T follicular helper cell (primary cell): ENCODE data around the gene CNGB1.
"Not testable (repeated sequence)": the region's sequence is repeated elsewhere in the genome, so short reads cannot be mapped to it uniquely, and the experiment has no call there.

ENCODE experiments used
- DNase-seq: peaks from one replicate; pipeline ENCODE4 v3.0.0-alpha.2; 2020; ENCODE audit warnings: low read depth

CNGB1 gene

GRCh38 chr16:57997176-57997527, 26.2 kb upstream of the CNGB1 start:
- no peak for DNase-seq

DNA sequence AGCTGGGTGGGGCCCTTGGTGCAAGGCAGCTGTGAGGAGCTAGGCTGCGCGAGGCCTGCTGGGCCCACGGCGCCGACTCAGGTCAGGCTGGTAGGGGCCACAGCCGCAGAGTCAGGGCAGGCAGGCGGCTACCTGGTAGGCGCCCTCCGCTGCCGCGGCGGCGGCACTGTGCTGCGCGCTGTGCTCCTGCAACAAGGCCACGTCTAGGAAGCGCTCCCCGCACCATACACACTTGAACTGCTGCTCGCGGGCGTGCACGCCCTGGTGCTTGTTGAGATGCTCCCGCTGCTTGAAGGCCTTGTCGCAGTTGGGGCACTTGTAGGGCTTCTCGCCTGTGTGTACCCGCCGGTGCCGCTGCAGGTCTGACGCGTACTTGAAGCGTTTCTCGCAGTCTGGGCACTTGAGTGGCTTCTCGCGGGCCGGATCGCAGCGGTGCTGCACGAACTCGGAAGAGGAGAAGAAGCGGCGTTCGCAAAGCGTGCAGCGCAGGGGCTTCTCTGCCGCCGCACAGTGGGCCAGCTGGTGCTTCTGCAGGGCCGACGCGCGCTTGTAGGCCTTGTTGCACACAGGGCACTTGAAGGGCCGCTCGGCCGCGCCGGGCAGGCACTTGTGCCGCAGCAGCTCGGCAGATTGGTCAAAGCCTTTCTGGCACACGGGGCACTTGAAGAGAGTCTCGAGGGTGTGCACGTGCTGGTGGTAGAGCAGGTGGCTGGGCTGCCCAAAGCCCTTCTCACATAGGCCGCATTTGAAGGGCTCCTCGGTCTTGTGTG, 25.7 kb upstream of the CNGB1 start:
- DNase-seq: no peak

GRCh38 chr16:57995721-57996405, 24.9 kb upstream of the CNGB1 start:
- no peak for DNase-seq

- no peak for DNase-seq
Measured at GRCh38 chr16:57994778-57995177, 23.9 kb upstream of the CNGB1 start.

GRCh38 chr16:57994361-57994760, 23.4 kb upstream of the CNGB1 start:
- DNase-seq: no peak

DNA sequence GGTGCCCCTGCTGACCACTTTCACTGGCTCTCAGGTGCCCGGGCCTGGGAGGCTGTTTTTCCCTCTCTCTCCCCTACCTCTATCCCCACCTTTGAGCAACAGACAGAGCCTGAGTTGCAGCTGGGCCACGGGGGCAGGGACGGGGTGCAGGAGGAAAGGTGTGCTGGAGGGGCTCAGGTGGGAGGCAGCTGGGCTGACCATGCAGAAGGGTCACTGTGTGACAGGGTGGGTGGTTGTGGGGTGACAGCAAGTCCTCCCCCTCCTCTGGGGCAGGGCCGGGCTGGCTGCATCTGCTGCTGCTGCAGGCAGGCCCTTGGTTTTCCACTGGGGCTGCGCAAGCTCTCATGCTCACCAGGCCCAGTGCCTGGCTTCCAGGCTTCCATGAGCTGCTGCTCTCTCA, 23.0 kb upstream of the CNGB1 start:
- no peak for DNase-seq

DNA sequence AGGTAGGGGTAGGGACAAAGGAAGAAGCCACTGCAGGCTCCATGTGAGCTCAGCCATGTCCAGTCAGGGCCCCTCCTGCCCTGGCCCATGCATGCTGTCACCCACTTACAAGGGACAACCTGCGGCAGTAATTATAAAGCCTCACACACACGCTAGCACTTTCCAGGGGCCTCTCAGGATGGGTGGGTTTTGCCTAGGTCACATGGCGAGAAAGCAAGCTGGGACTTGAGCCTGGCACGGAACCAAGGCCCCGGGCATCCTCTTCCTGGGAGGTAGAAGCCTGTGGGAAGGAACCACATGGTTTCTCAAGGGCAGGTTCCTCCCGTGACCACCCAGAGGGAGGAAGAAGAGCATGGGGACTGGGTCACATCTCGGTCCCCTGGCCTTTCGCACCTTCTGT, 22.5 kb upstream of the CNGB1 start:
- DNase-seq: no peak

GRCh38 chr16:57992084-57992483, 21.2 kb upstream of the CNGB1 start:
- no peak for DNase-seq

- no peak for DNase-seq
Measured at GRCh38 chr16:57991551-57992059, 20.7 kb upstream of the CNGB1 start.

GRCh38 chr16:57988929-57989328, 18.0 kb upstream of the CNGB1 start:
- DNase-seq: no peak

- no peak for DNase-seq
Measured at GRCh38 chr16:57987441-57988177, 16.7 kb upstream of the CNGB1 start.

DNA sequence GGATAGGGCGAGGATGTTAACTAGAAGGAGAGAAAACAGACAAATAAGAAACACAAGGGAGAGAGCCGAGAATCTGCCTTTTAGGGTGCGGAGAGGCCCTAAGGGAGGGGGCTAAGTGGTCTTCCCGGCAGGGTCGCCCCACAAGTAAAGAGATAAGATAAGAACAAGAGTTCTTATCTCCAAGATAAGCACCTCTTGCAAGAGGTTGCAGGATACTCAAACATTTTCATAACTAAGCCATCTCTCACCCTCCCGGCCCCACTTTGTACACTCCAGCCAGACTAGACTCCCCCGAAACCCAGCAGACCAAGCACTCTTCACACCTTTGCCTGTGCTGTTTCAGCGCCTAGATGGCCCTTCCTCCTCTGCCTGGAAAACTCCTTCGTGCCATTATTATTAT, 15.3 kb upstream of the CNGB1 start:
- no peak for DNase-seq

GRCh38 chr16:57985204-57986181, 14.6 kb upstream of the CNGB1 start:
- no peak for DNase-seq

DNA sequence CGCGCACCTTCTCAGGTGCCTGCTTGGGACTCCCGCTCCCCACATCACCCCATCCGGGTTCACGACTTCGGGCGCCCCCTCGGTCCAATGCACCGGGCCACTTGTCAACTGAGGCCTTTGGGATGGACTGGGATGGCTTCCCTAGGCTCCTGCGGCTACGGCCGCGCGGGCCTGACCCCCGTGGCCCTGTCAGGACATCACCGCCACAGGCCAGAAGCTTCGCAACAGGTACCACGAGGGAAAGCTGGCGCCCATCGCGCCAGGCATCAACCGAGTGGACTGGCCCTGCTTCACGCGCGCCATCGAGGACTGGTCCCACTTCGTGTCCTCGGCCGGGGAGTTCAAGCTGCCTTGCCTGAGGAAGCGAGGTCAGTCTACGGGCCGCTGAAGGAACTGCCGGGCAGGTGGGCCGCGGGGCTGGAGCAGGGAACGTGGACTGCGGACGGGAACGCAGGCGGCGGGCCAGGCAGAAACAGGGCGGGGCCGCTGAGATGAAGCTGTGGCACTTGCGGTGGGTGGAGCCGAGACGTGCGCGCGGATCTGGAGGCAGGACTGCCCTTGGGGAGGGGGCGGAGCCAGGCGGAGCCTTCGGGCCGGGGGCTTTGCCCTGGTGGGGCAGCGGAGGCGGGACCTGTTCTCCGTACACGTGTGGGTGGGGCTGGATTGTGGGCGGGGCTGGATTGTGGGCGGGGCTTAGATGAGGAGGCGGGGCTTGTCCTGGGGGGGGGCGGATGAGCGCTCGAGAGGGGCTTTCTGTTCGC, 13.7 kb upstream of the CNGB1 start:
- DNase-seq: peak; percentile 90

DNA sequence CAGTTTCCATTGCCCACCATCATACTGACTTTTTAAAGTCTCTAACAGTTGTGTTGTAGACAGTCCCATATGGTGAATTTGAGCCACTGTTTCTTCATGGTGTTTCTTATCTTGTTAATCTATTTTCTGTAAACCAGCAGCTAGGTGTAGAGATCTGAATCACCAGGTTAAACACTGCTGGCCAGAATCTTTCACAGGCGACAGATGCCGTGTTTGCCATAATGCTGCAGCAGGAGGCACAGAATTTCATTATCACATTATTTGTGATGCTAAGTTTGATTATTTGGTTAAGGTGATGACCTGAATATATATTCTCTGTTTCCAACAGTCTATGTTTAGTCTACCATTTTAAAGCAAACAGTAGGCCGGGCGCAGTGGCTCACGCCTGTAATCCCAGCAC, 11.5 kb upstream of the CNGB1 start:
- DNase-seq: no peak

DNA sequence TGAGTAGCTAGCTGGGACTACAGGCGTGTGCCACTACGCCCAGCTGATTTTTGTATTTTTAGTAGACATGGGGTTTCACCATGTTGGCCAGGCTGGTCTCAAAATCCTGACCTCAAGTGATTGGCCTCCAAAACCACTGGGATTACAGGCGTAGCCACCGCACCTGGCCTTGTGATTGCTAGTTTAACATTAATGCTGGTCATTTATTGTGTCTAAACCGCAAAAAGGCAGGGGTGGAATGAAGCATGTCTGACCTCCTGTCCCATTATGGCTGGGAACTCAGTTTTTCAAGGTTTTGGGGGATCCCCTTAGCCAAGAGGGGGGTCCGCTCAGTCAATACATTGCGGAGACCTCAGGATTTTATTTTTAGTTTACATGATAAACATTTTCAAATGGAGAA, 10.7 kb upstream of the CNGB1 start:
- no peak for DNase-seq

DNA sequence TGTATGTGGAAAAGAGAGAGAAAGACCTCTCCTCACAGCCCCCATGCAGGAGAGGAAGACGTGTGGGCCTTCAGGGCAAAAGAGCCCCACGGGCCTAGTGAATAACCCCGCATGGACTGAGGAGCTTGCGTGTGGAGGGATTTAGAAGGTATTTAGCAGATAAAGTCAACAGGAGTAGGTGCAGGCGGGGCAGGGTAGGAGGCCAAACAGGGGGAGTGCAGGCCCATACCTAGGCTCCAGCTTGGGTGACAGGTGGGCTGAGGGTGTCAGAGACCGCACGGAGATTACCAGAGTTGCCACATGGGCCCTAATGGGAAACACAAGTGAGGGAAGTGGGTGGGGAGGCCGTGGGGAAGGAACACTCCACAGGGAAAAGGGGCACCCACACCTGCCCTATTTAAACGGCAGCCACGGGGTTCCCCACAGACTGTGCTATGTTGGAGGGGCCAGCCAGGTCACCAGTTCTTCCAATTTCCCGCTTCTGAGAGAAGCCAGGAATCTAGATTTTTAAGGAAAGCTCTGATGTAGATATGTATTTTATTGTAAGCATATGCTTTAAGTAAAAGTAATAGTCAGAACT, 8.2 kb upstream of the CNGB1 start:
- DNase-seq: no peak

DNA sequence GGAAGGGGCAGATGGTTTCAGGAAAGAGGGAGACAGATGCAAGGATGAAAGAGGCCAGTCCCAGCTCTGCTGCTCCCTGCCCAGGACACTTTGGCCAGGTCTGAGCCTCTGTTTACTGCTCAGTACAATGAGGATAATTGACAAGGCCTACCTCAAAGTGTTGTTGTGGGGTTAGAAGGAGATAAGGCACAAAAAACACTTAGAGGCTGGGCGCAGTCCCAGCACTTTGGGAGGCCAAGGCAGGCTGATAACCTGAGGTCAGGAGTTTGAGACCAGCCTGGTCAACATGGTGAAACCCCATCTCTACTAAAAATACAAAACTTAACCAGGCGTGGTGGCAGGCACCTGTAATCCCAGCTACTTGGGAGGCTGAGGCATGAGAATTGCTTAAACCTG, 7.1 kb upstream of the CNGB1 start:
- not testable (repeated sequence) for DNase-seq

GRCh38 chr16:57977418-57978069, 6.6 kb upstream of the CNGB1 start:
- no peak for DNase-seq

- no peak for DNase-seq
Measured at GRCh38 chr16:57976331-57976796, 5.4 kb upstream of the CNGB1 start.
